HepG2 (cell line): ENCODE measurements around the gene TBR1. TPM values are rescaled to one million over a fixed set of nuclear protein-coding genes. Genes with fewer than 3 reads are reported as not detected.

Experiments
- ATAC-seq: fragments of 200-7000 bp; cut with Tn5 transposase; 3 replicates; pipeline ENCODE4 v1.9.1; 2020; ENCODE audit warnings: mild to moderate bottlenecking, moderate library complexity
- BruUV-seq: library from RNA; stranded (reverse); fragments of 400-500 nt; replicated peaks from 2 replicates; lab custom pipeline; 2021; lab: Mats Ljungman, UMichigan
- CTCF ChIA-PET: fragments of 300-600 bp; formaldehyde crosslinking; extraction: SDS; loops from one replicate; lab custom pipeline; 2021; ENCODE audit warnings: low total read pairs, inconsistent platforms, low intra/inter-chr PET ratio; lab: Yijun Ruan, JAX
- POLR2A ChIA-PET: fragments of 350-600 bp; sonication (Branson Sonifier 250); formaldehyde crosslinking; loops from one replicate; lab custom pipeline; 2020; ENCODE audit warnings: antibody characterized with exemption, inconsistent platforms; lab: Yijun Ruan, JAX
- DNase-seq: peaks from one replicate; pipeline ENCODE4 v3.0.0-alpha.2; 2015; ENCODE audit warnings: low spot score
- FAIRE-seq: peaks from 3 replicates; lab custom pipeline; 2011; peaks lifted over from hg19 to GRCh38; lab: Jason Lieb, UNC
- H2AFZ ChIP-seq: one replicate; pipeline ENCODE4 v1.6.1; 2011; ENCODE audit warnings: low read length, inconsistent platforms
- H3K27ac ChIP-seq: fragments of 300-600 bp; 3 replicates; pipeline ENCODE4 v1.8.0; 2011; ENCODE audit warnings: mixed run types, mild to moderate bottlenecking, mixed read lengths, low read length, inconsistent platforms; ENCODE audit not compliant: insufficient read depth; ENCODE audit errors: extremely low read length
- H3K27me3 ChIP-seq, 2 experiments: fragments of 200-600 bp in 1 of 2; 2 replicates in 1 of 2; 3 replicates in 1 of 2; pipeline versions ENCODE4 v1.6.0 to v1.8.0; 2011; ENCODE audit warnings: low read length in 2 of 2, mild to moderate bottlenecking in 2 of 2, moderate library complexity in 2 of 2, inconsistent platforms in 1 of 2; ENCODE audit not compliant: insufficient read depth in 2 of 2, control insufficient read depth in 1 of 2
- H3K36me3 ChIP-seq, 2 experiments: fragments of 200-600 bp in 1 of 2; replicated peaks in 1 of 2; 2 replicates in 1 of 2; 3 replicates in 1 of 2; pipeline versions ENCODE4 v1.5.1 to v1.8.0; 2011; ENCODE audit warnings: low read length in 2 of 2, inconsistent platforms in 1 of 2; ENCODE audit not compliant: insufficient read depth in 2 of 2, control insufficient read depth in 1 of 2
- H3K4me1 ChIP-seq: 2 replicates; pipeline ENCODE4 v1.5.1; 2012; ENCODE audit warnings: low read length, inconsistent platforms; ENCODE audit not compliant: insufficient read depth
- H3K4me2 ChIP-seq: 2 replicates; pipeline ENCODE4 v1.6.0; 2011; ENCODE audit warnings: low read depth, low read length, inconsistent platforms
- H3K4me3 ChIP-seq, 3 experiments: fragments of 200-600 bp in 1 of 3; sonication (generic), shearing (Covaris generic) in 1 of 3; replicated peaks in 1 of 3; 2 replicates each; pipeline ENCODE4 v1.5.1; 2011 to 2016; ENCODE audit warnings: low read length in 3 of 3, inconsistent platforms in 2 of 3, low read depth in 2 of 3, mild to moderate bottlenecking in 2 of 3, control low read depth in 1 of 3, mixed read lengths in 1 of 3; ENCODE audit not compliant: insufficient read depth in 1 of 3
- H3K79me2 ChIP-seq: one replicate; pipeline ENCODE4 v1.6.1; 2011; ENCODE audit warnings: low read length, inconsistent platforms; ENCODE audit not compliant: insufficient read depth
- H3K9ac ChIP-seq: 2 replicates; pipeline ENCODE4 v1.6.0; 2011; ENCODE audit warnings: mild to moderate bottlenecking, low read depth, low read length, inconsistent platforms; ENCODE audit not compliant: insufficient read depth
- H3K9me3 ChIP-seq: 2 replicates; pipeline ENCODE4 v1.5.1; 2012; ENCODE audit warnings: mild to moderate bottlenecking, low read length
- H4K20me1 ChIP-seq: 2 replicates; pipeline ENCODE4 v1.6.0; 2011; ENCODE audit warnings: inconsistent platforms, mild to moderate bottlenecking, low read length, moderate library complexity; ENCODE audit not compliant: insufficient read depth
- CC2D1A ChIP-seq: sonication (generic); formaldehyde crosslinking; IDR thresholded peaks from 2 replicates; pipeline ENCODE4 v1.8.1; 2023; ENCODE audit warnings: mild to moderate bottlenecking, missing genetic modification reagents
- FOXK1 ChIP-seq: sonication (generic); formaldehyde crosslinking; IDR thresholded peaks from 2 replicates; pipeline ENCODE4 v1.4.0; 2020; ENCODE audit warnings: low read depth, missing genetic modification reagents, borderline replicate concordance
- GLI4 ChIP-seq: sonication (generic); formaldehyde crosslinking; IDR thresholded peaks from 2 replicates; pipeline ENCODE4 v1.5.1; 2020; ENCODE audit warnings: missing genetic modification reagents, mild to moderate bottlenecking, moderate library complexity, borderline replicate concordance
- NAIF1 ChIP-seq: sonication (generic); formaldehyde crosslinking; IDR thresholded peaks from 2 replicates; pipeline ENCODE4 v1.5.0; 2020; ENCODE audit warnings: mild to moderate bottlenecking, missing genetic modification reagents, borderline replicate concordance
- POGZ ChIP-seq: sonication (generic); formaldehyde crosslinking; IDR thresholded peaks from 2 replicates; pipeline ENCODE4 v1.4.0; 2020; ENCODE audit warnings: mild to moderate bottlenecking, missing genetic modification reagents
- POLR2AphosphoS2 ChIP-seq: IDR thresholded peaks from 2 replicates; pipeline ENCODE4 v1.6.1; 2011; ENCODE audit warnings: low read depth, low read length, improper control_type of control experiment
- REPIN1 ChIP-seq: sonication (generic); formaldehyde crosslinking; IDR thresholded peaks from 2 replicates; pipeline ENCODE4 v1.8.0; 2022; ENCODE audit warnings: missing genetic modification reagents, low read depth, mild to moderate bottlenecking, borderline replicate concordance
- YY1 ChIP-seq: IDR thresholded peaks from 2 replicates; pipeline ENCODE4 v1.6.1; 2011; ENCODE audit warnings: low read length, low read depth, moderate library complexity, mild to moderate bottlenecking; ENCODE audit not compliant: insufficient read depth, insufficient replicate concordance
- ZFY ChIP-seq: sonication (generic); formaldehyde crosslinking; IDR thresholded peaks from 2 replicates; pipeline ENCODE4 v1.4.0; 2020; ENCODE audit warnings: missing genetic modification reagents
- ZNF253 ChIP-seq: sonication (generic); formaldehyde crosslinking; IDR thresholded peaks from 2 replicates; pipeline ENCODE4 v1.8.0; 2022; ENCODE audit warnings: mild to moderate bottlenecking, missing genetic modification reagents, borderline replicate concordance
- ZNF317 ChIP-seq: sonication (generic); formaldehyde crosslinking; IDR thresholded peaks from 2 replicates; pipeline ENCODE4 v1.5.0; 2020; ENCODE audit warnings: mild to moderate bottlenecking, missing genetic modification reagents
- ZNF33A ChIP-seq: sonication (generic); formaldehyde crosslinking; IDR thresholded peaks from 2 replicates; pipeline ENCODE4 v1.5.1; 2020; ENCODE audit warnings: missing genetic modification reagents, mild to moderate bottlenecking, moderate library complexity, borderline replicate concordance
- ZNF672 ChIP-seq: sonication (generic); formaldehyde crosslinking; IDR thresholded peaks from 2 replicates; pipeline ENCODE4 v1.8.1; 2022; ENCODE audit warnings: missing genetic modification reagents
- ZNF878 ChIP-seq: sonication (generic); formaldehyde crosslinking; IDR thresholded peaks from 2 replicates; pipeline ENCODE4 v1.8.1; 2023; ENCODE audit warnings: mild to moderate bottlenecking, missing genetic modification reagents, moderate library complexity
- WGBS: methylation state at CpG from one replicate; pipeline ENCODE4 v1.1.6; 2017; ENCODE audit warnings: low lambda C conversion rate; 5-methylcytosine and 5-hydroxymethylcytosine counted together
- in situ Hi-C: cut with HindIII; loops from 2 replicates; pipeline ENCODE4 v1.10.0; 2017; ENCODE audit warnings: low pct_unique_long_range_greater_than_20kb; ENCODE audit not compliant: extremely low pct_ligation_motif_present
- intact Hi-C: fragments of 100-400 bp; cut with micrococcal nuclease; formaldehyde crosslinking; loops from one replicate; pipeline ENCODE4 v1.10.0; 2022; ENCODE audit not compliant: unreplicated experiment
- polyA plus RNA-seq, 8 experiments: library from polyadenylated mRNA; depleted of rRNA in 3 of 8; stranded (reverse) in 7 of 8; unstranded in 1 of 8; fragments of >200 nt; fragmentation: Illumina TruSeq in 4 of 8; extraction: Trizol in 4 of 8; gene quantifications; 2 replicates each; pipeline versions ENCODE4 v1.2.1 to v1.2.3, GENCODE V29; 2011 to 2016; ENCODE audit warnings: low read depth in 4 of 8, missing spikeins in 1 of 8, mixed read lengths in 1 of 8; ENCODE audit not compliant: insufficient read depth in 1 of 8
- total RNA-seq, 5 experiments: library from RNA; depleted of rRNA; stranded (reverse); fragments of >200 nt; fragmentation: Illumina TruSeq; extraction: Trizol; gene quantifications; 2 replicates each; pipeline ENCODE4 v1.2.3, GENCODE V29; 2016; ENCODE audit warnings: low read depth in 1 of 5
- TF ChIP-seq, protein P1 (sequence below): sonication (generic); formaldehyde crosslinking; IDR thresholded peaks from 2 replicates; pipeline ENCODE4 v1.4.0; 2020; ENCODE audit warnings: low read depth, mild to moderate bottlenecking, missing genetic modification reagents
- TF ChIP-seq, protein P2 (sequence below): sonication (generic); formaldehyde crosslinking; IDR thresholded peaks from 2 replicates; pipeline ENCODE4 v1.8.0; 2022; ENCODE audit warnings: mild to moderate bottlenecking, missing genetic modification reagents
- TF ChIP-seq, protein P3 (sequence below): sonication (generic); formaldehyde crosslinking; IDR thresholded peaks from 2 replicates; pipeline ENCODE4 v1.4.0; 2020; ENCODE audit warnings: mild to moderate bottlenecking, missing genetic modification reagents
- TF ChIP-seq, protein P4 (sequence below): sonication (generic); formaldehyde crosslinking; IDR thresholded peaks from 2 replicates; pipeline ENCODE4 v1.4.0; 2020; ENCODE audit warnings: missing genetic modification reagents

TBR1 gene
- total and polyA plus RNA-seq, 2 of the 13 experiments (the other 11 are each of a cell fraction or from before 2014, with no cell fraction given), result not detected

DNA sequence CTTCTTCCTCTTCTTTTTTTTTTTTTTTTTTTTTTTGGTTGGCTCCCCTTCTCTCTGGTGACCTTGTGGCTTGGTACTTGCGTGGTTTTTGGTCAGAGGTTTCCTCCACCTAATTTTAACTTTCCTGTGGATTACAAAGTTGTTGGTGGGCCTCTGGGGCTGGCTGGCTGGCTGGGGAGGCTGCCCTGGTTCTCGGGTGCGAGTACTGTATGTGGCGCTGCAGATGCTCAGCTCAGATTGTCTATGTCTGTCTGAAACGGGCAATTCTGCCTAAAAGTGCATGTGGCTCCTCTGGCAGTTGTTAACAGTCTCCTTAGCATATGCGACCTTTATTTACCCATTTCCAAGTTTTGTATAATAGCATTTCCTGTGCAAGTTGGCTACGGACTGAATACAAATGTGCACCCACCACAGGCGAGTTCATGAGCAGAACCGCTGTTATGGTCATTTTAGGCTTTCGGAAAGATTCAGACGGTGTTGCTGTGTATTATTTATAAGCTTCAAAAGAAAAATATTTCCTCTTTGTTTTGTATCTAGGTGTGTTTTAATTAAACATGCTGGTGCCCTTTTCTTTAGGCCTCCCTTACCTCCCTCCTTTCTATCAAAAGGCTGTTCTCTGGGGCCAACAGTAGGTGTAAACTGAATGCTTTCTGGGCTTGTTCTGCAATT lies 4.4 kb downstream of the TBR1 start:
- Histone ChIP-seq H3K27ac (no peak overlapping the region), H3K9me3 (no peaks in the 10 kb centered on the region), H3K27me3 (peaks cover 14 to 69% of the 10 kb centered on the region in 2 experiments), H3K9ac (no peak overlapping the region), H3K79me2 (no peaks in the 10 kb centered on the region), H3K4me3 (no peak overlapping the region), H3K36me3 (no peaks in the 10 kb centered on the region), H3K4me2 (no peak overlapping the region), H4K20me1 (no peaks in the 10 kb centered on the region), H2AFZ (no peak overlapping the region), H3K4me1 (peaks cover 28% of the 10 kb centered on the region)
- ChIA-PET CTCF (no interaction called here), POLR2A (no interaction called here)
- 35% methylated on average over 11 of the region's 11 CpGs for WGBS
- DNase-seq (no peak), FAIRE-seq (no peak), ATAC-seq (no peak)
- in situ Hi-C loops, result no loop called here
- no TSS peak for BruUV-seq
- intact Hi-C loops, result no loop called here
- TF ChIP-seq, protein P1, sequence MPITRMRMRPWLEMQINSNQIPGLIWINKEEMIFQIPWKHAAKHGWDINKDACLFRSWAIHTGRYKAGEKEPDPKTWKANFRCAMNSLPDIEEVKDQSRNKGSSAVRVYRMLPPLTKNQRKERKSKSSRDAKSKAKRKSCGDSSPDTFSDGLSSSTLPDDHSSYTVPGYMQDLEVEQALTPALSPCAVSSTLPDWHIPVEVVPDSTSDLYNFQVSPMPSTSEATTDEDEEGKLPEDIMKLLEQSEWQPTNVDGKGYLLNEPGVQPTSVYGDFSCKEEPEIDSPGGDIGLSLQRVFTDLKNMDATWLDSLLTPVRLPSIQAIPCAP, result no peak
- TF ChIP-seq POGZ (no peak), ZNF878 (CRISPR knock-in tag) (no peak), ZFY (CRISPR knock-in tag) (no peak), CC2D1A (CRISPR knock-in tag) (no peak), ZNF253 (CRISPR knock-in tag) (no peak), ZNF672 (CRISPR knock-in tag) (no peak), ZNF33A (no peak), ZNF317 (CRISPR knock-in tag) (no peak), REPIN1 (CRISPR knock-in tag) (no peak), YY1 (no peak), FOXK1 (CRISPR knock-in tag) (no peak), GLI4 (CRISPR knock-in tag) (no peak), POLR2AphosphoS2 (no peak), NAIF1 (CRISPR knock-in tag) (no peak)
- TF ChIP-seq, protein P2, sequence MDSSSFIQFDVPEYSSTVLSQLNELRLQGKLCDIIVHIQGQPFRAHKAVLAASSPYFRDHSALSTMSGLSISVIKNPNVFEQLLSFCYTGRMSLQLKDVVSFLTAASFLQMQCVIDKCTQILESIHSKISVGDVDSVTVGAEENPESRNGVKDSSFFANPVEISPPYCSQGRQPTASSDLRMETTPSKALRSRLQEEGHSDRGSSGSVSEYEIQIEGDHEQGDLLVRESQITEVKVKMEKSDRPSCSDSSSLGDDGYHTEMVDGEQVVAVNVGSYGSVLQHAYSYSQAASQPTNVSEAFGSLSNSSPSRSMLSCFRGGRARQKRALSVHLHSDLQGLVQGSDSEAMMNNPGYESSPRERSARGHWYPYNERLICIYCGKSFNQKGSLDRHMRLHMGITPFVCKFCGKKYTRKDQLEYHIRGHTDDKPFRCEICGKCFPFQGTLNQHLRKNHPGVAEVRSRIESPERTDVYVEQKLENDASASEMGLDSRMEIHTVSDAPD (CRISPR knock-in tag), result no peak
- TF ChIP-seq, protein P3, sequence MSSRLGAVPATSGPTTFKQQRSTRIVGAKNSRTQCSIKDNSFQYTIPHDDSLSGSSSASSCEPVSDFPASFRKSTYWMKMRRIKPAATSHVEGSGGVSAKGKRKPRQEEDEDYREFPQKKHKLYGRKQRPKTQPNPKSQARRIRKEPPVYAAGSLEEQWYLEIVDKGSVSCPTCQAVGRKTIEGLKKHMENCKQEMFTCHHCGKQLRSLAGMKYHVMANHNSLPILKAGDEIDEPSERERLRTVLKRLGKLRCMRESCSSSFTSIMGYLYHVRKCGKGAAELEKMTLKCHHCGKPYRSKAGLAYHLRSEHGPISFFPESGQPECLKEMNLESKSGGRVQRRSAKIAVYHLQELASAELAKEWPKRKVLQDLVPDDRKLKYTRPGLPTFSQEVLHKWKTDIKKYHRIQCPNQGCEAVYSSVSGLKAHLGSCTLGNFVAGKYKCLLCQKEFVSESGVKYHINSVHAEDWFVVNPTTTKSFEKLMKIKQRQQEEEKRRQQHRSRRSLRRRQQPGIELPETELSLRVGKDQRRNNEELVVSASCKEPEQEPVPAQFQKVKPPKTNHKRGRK (CRISPR knock-in tag), result no peak
- TF ChIP-seq, protein P4, sequence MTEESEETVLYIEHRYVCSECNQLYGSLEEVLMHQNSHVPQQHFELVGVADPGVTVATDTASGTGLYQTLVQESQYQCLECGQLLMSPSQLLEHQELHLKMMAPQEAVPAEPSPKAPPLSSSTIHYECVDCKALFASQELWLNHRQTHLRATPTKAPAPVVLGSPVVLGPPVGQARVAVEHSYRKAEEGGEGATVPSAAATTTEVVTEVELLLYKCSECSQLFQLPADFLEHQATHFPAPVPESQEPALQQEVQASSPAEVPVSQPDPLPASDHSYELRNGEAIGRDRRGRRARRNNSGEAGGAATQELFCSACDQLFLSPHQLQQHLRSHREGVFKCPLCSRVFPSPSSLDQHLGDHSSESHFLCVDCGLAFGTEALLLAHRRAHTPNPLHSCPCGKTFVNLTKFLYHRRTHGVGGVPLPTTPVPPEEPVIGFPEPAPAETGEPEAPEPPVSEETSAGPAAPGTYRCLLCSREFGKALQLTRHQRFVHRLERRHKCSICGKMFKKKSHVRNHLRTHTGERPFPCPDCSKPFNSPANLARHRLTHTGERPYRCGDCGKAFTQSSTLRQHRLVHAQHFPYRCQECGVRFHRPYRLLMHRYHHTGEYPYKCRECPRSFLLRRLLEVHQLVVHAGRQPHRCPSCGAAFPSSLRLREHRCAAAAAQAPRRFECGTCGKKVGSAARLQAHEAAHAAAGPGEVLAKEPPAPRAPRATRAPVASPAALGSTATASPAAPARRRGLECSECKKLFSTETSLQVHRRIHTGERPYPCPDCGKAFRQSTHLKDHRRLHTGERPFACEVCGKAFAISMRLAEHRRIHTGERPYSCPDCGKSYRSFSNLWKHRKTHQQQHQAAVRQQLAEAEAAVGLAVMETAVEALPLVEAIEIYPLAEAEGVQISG, result no peak
